ENCODE measurements around the gene RASSF4.

- TF ChIP-seq, protein P1, sequence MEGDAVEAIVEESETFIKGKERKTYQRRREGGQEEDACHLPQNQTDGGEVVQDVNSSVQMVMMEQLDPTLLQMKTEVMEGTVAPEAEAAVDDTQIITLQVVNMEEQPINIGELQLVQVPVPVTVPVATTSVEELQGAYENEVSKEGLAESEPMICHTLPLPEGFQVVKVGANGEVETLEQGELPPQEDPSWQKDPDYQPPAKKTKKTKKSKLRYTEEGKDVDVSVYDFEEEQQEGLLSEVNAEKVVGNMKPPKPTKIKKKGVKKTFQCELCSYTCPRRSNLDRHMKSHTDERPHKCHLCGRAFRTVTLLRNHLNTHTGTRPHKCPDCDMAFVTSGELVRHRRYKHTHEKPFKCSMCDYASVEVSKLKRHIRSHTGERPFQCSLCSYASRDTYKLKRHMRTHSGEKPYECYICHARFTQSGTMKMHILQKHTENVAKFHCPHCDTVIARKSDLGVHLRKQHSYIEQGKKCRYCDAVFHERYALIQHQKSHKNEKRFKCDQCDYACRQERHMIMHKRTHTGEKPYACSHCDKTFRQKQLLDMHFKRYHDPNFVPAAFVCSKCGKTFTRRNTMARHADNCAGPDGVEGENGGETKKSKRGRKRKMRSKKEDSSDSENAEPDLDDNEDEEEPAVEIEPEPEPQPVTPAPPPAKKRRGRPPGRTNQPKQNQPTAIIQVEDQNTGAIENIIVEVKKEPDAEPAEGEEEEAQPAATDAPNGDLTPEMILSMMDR (IDR thresholded peaks at IDR 0.05; ENCODE audit: insufficient read depth, low read depth, low read length) = no peak
- no peak for TF ChIP-seq EZH2 (IDR thresholded peaks at IDR 0.05; ENCODE audit: insufficient read depth, low read length)
Measured at GRCh38 chr10:44975431-44976331, 16.1 kb downstream of the RASSF4 start.

Data from astrocyte (in vitro differentiated cells and primary cell).